Measurements from ENCODE around the gene SLC66A1.

DNA sequence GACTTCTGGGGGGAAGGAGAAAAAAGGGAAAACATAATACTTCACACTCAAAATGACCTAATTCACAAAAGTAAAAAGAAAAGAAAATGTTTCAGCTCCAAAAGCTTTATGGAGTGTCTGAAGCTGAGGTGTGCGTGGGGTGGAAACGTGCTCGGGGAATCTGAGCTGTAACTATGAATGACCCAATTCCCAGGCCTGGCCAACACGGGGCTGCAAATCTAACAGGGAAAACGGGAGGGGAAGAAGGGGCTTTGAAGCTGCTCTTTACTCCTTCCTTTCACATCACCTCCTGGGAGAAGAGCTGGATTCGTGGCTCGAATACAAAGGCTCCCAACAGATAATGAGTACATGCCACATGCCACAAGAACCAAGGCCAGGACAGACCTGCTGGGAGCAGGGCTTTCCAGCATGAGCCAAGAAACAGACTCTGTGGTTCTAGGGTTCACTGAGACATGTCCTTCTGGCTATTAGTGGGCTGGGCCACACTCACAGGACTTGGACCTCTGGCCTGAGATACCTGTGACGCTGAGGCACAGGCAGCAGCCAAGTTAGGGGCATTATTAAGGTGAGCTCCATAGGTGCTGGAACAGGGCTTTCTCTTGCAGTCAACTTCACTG is 51.5 kb downstream of the SLC66A1 start:
- TF ChIP-seq POLR2A (IDR thresholded peaks at IDR 0.05; ENCODE audit: low read depth) (no peak), CTCF (IDR thresholded peaks at IDR 0.05) (no peak)
